ENCODE results near the gene MYBPC2.

The MYBPC2 gene

GRCh38 chr19:50482271-50482855, 49.7 kb downstream of the MYBPC2 start:
- no peak for DNase-seq

- DNase-seq, result no peak
These were observed 50.2 kb downstream of the MYBPC2 start for GRCh38 chr19:50482916-50483315.

DNA sequence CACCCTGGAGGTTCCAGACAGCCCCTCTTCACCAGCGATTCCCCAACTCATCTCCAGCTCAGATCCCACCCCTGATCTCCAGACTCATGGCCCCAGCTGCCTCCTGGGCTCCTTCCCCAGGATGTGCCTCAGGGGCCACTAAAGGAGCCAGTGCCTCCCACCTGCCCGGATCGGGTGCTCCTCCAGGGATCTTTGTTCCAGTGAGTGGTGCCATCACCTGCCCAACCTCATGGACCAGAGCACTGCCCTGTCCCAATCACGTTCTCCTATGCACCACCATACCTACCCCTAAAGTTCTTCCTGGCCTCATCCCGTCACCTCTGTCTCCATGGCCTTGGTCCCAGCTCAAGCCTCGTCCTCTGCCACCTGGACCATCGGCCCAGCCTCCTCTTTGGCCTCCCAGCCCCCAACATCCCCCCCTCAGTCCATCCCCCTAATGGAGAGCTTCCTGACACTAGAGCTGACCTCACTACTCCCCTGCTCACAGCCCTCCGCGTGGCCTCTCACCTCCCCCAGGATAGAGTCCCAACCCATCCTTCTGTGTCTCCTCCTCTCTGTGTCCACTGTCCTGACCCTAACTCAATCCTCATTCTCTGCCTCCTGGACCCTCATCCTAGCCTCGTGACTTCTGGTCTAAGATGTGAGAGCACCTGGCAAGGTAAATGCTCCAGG, 52.7 kb downstream of the MYBPC2 start:
- DNase-seq, result no peak

DNA sequence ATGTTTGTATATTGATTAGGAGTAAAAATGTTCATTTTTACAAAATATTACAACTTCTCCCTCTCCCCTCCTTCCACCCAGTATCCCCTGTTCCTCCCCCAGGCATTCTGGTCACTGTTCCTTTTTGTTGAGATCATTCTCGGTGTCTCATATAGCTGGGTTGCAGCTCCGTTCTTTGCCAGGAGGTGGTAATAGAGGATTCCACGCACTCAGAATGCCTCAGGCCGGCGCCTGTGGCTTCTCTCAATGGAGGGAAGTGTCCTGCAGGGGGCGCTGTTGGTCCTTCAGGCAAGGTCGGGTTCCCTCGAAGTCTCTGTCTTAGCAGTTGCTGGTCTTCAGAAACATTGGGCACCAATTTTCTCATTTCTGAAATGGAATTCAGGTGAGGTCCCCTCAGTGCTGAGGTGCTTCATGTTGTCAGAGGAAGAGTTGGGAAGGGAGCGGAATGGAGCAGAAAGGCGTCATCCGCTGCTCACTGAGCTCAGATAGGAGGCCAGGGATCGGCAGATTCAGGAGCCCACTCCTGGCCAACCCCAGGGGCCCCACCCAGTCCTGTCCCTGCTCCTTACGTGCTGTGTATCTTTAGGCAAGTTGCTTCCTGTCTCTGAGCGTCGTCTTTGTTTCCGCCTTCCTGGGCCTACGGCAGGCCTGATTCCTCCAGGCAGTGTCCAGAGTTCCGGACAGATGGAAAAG, 54.3 kb downstream of the MYBPC2 start:
- peak in 3 of 5 donors; percentile 32 to 51 (median 35) for DNase-seq

GRCh38 chr19:50488389-50489194, 55.9 kb downstream of the MYBPC2 start:
- DNase-seq, result no peak

DNA sequence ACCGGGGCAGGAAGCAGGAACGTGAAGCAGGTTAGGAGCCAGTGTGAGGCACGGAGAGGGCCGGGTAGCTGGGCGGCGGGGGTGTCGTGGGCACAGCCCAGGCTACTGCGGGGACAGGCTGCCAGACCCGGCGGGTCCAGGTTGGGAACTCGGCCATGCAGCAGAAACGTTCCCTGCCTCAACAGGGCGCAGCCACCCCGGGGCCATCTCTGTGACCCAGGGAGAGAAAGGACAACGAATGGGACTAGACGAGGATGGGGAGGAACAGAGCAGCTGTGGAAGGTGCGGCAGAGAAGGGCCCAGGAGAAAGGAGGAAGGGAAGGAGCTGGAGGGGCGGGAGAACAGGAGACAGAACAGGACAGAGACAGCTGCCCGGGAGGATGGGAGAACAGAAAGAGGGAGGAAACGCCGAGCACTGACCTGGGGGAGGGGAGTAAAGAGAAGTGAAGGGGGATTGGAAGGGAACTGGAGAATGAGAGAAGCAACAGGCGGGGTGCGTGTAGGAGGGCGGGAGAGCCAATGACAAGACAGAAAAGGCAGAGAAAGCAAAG, 56.8 kb downstream of the MYBPC2 start:
- no peak for DNase-seq

GRCh38 chr19:50490411-50490811, 57.7 kb downstream of the MYBPC2 start:
- DNase-seq, result no peak

- no peak for DNase-seq
These were observed 58.3 kb downstream of the MYBPC2 start for GRCh38 chr19:50490991-50491472.

GRCh38 chr19:50492303-50493052, 59.8 kb downstream of the MYBPC2 start:
- no peak for DNase-seq

GRCh38 chr19:50493171-50493570, 60.5 kb downstream of the MYBPC2 start:
- DNase-seq, result no peak

DNA sequence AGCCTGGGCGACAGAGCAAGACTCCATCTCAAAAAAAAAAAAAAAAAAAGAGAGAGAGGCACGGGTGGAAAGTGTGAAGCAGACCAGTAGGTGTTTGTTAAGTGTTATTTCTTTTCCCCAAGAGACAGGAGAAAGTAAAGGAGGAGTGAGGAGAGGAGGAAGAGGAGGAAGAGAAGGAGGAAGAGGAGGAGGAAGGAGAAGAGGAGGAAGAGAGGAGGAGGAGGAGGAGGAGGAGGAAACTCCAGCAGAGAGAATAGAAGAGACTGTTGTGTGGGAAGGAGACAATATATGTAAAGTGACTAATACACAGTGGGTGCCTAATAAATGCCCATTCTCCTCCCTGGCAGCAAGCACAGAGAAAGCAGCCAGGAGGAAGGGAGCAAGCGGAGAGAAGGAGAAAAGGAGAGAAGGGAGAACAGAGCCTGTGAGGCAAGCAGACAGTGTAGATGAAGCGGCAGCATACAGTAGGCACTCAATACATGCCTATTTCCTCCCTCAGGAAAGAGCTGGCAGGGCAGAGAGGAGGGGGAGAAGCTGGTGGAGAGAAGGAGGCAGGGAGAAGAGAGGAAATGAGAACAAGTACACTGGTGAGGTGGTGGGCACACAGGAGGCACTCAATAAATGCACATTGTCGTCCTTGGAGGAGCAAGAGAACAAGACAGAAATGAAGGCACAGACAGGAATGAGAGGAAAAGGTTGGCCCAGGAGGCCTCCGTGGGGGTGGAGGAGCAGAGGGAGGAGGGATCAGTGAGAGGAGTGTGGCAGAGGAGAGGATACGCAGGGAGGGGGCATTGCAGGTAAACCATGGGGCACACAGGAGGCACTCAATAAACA, 61.7 kb downstream of the MYBPC2 start:
- no peak for DNase-seq

GRCh38 chr19:50495020-50495531, 62.4 kb downstream of the MYBPC2 start:
- no peak for DNase-seq

DNA sequence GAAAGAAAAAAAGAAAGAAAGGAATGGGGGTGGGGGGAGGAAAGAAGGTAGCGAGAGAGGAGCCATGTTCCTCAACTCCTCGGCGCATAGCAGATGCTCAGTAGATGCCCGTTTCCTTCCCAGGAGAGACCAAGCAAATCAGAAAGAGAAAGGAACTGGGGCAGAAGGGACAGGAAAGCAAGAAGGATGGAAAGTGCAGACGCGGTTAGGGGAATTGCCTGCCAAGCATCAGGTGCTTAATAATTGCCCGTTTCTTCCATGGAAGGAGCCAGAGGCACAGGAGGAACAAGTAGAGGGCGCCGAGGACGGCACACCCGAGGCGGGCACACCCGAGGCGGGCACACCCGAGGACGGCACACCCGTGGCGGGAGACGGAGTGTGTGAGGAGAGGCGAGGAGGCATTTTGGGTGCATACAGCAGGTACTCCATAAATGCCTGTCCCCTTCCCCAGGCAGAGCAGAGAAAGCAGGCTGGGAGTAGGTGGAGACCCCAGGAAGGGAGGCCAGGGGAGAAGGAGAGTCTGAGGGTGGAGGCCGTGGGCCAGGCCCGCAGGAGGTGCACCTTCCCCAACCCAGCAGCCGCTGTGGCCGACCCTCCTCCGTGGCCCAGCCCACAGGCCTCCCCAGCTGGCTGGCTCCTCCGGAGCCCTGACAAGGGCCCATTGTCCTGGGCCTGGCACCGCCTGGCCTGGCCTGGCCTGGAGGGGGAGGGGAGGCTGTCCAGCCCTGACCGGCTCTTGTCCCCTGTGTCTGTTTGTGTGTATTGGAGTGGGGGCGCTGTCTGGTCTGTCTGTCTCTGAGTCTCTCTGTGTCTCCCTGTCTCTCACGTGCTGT, 63.7 kb downstream of the MYBPC2 start:
- no peak for DNase-seq

DNA sequence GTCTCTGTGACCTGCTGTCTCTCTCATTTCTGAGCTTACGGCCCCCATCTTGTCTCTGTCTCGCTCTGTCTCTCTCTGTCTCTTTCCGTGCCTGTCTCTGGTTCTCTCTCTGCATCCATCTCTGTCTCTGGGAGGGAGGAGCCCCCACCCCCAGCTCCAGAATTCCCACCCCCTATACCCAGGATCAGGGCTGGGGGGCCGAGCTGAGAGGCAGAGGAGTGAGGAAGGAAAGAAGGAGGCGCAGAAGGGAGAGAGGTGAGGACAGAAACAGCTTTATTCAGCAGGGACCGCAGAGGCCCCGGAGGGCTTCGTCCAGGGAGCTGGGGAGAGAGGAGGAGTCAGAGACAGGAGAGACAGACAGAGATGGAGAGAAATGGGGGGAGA, 64.3 kb downstream of the MYBPC2 start:
- DNase-seq, result no peak

GRCh38 chr19:50498219-50499056, 65.7 kb downstream of the MYBPC2 start:
- no peak for DNase-seq

GRCh38 chr19:50500060-50500752, 67.5 kb downstream of the MYBPC2 start:
- no peak for DNase-seq

DNA sequence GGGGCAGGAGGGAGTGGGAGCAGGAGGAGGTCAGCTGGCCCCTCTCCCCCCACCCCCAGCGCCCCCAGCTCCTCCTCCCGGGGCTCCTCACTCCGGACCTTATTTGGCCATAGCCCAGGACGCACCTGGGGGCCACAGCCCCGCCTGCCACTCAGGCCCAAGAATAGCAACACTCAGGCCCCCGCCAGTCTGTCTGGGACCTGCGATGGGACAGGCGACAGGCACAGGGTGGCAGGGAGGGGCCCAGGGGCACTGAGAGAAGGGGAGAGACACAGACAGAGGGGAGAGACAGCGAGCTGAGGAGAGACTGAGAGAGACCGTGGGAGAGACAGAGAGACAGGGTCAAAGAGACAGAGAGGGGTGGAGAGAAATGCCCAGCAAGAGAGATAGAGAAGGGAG, 68.1 kb downstream of the MYBPC2 start:
- DNase-seq, result no peak

- DNase-seq, result no peak
These were observed 68.5 kb downstream of the MYBPC2 start for GRCh38 chr19:50501186-50501567.
